Measurements from ENCODE around the gene CIAO3.

CIAO3 gene

GRCh38 chr16:715477-716199 lies 25.2 kb downstream of the CIAO3 start (continued):
- no peak for TF ChIP-seq ZBTB1 (tag by site-specific recombination; IDR thresholded peaks at IDR 0.05)
- TF ChIP-seq, protein P1, sequence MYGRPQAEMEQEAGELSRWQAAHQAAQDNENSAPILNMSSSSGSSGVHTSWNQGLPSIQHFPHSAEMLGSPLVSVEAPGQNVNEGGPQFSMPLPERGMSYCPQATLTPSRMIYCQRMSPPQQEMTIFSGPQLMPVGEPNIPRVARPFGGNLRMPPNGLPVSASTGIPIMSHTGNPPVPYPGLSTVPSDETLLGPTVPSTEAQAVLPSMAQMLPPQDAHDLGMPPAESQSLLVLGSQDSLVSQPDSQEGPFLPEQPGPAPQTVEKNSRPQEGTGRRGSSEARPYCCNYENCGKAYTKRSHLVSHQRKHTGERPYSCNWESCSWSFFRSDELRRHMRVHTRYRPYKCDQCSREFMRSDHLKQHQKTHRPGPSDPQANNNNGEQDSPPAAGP (tag by site-specific recombination; IDR thresholded peaks at IDR 0.05): peak; percentile 58
- TF ChIP-seq ZNF335 (tag by site-specific recombination; conservative IDR thresholded peaks at IDR 0.05): peak; percentile 48
- no peak for TF ChIP-seq SCRT2 (tag by site-specific recombination; IDR thresholded peaks at IDR 0.05)
- TF ChIP-seq ZBTB8A (tag by site-specific recombination; IDR thresholded peaks at IDR 0.05): peak; percentile 64; the same call in 1 of the 2 replicates
- TF ChIP-seq ZNF114 (tag by site-specific recombination; IDR thresholded peaks at IDR 0.05): no peak
- peak; percentile 69; the same call in 1 of the 2 replicates for TF ChIP-seq ZNF561 (tag by site-specific recombination; IDR thresholded peaks at IDR 0.05; ENCODE audit: borderline replicate concordance)
- TF ChIP-seq, protein P2, sequence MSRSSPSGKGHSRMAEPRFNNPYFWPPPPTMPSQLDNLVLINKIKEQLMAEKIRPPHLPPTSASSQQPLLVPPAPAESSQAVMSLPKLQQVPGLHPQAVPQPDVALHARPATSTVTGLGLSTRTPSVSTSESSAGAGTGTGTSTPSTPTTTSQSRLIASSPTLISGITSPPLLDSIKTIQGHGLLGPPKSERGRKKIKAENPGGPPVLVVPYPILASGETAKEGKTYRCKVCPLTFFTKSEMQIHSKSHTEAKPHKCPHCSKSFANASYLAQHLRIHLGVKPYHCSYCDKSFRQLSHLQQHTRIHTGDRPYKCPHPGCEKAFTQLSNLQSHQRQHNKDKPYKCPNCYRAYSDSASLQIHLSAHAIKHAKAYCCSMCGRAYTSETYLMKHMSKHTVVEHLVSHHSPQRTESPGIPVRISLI (tag by site-specific recombination; IDR thresholded peaks at IDR 0.05): no peak
- no peak for TF ChIP-seq REST (tag by site-specific recombination; IDR thresholded peaks at IDR 0.05)
- TF ChIP-seq, protein P3, sequence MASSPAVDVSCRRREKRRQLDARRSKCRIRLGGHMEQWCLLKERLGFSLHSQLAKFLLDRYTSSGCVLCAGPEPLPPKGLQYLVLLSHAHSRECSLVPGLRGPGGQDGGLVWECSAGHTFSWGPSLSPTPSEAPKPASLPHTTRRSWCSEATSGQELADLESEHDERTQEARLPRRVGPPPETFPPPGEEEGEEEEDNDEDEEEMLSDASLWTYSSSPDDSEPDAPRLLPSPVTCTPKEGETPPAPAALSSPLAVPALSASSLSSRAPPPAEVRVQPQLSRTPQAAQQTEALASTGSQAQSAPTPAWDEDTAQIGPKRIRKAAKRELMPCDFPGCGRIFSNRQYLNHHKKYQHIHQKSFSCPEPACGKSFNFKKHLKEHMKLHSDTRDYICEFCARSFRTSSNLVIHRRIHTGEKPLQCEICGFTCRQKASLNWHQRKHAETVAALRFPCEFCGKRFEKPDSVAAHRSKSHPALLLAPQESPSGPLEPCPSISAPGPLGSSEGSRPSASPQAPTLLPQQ (tag by site-specific recombination; IDR thresholded peaks at IDR 0.05): peak; percentile 59; the same call in 1 of the 2 replicates
- no peak for TF ChIP-seq ZNF707 (tag by site-specific recombination; IDR thresholded peaks at IDR 0.05)
- TF ChIP-seq, protein P4, sequence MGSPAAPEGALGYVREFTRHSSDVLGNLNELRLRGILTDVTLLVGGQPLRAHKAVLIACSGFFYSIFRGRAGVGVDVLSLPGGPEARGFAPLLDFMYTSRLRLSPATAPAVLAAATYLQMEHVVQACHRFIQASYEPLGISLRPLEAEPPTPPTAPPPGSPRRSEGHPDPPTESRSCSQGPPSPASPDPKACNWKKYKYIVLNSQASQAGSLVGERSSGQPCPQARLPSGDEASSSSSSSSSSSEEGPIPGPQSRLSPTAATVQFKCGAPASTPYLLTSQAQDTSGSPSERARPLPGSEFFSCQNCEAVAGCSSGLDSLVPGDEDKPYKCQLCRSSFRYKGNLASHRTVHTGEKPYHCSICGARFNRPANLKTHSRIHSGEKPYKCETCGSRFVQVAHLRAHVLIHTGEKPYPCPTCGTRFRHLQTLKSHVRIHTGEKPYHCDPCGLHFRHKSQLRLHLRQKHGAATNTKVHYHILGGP (tag by site-specific recombination; IDR thresholded peaks at IDR 0.05): no peak
- TF ChIP-seq, protein P5, sequence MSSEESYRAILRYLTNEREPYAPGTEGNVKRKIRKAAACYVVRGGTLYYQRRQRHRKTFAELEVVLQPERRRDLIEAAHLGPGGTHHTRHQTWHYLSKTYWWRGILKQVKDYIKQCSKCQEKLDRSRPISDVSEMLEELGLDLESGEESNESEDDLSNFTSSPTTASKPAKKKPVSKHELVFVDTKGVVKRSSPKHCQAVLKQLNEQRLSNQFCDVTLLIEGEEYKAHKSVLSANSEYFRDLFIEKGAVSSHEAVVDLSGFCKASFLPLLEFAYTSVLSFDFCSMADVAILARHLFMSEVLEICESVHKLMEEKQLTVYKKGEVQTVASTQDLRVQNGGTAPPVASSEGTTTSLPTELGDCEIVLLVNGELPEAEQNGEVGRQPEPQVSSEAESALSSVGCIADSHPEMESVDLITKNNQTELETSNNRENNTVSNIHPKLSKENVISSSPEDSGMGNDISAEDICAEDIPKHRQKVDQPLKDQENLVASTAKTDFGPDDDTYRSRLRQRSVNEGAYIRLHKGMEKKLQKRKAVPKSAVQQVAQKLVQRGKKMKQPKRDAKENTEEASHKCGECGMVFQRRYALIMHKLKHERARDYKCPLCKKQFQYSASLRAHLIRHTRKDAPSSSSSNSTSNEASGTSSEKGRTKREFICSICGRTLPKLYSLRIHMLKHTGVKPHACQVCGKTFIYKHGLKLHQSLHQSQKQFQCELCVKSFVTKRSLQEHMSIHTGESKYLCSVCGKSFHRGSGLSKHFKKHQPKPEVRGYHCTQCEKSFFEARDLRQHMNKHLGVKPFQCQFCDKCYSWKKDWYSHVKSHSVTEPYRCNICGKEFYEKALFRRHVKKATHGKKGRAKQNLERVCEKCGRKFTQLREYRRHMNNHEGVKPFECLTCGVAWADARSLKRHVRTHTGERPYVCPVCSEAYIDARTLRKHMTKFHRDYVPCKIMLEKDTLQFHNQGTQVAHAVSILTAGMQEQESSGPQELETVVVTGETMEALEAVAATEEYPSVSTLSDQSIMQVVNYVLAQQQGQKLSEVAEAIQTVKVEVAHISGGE (tag by site-specific recombination; conservative IDR thresholded peaks at IDR 0.05; ENCODE audit: low read depth): no peak
- peak; percentile 65 for TF ChIP-seq ZNF600 (tag by site-specific recombination; IDR thresholded peaks at IDR 0.05)
- TF ChIP-seq, protein P6, sequence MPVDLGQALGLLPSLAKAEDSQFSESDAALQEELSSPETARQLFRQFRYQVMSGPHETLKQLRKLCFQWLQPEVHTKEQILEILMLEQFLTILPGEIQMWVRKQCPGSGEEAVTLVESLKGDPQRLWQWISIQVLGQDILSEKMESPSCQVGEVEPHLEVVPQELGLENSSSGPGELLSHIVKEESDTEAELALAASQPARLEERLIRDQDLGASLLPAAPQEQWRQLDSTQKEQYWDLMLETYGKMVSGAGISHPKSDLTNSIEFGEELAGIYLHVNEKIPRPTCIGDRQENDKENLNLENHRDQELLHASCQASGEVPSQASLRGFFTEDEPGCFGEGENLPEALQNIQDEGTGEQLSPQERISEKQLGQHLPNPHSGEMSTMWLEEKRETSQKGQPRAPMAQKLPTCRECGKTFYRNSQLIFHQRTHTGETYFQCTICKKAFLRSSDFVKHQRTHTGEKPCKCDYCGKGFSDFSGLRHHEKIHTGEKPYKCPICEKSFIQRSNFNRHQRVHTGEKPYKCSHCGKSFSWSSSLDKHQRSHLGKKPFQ (tag by site-specific recombination; IDR thresholded peaks at IDR 0.05): no peak
- TF ChIP-seq ZNF830 (tag by site-specific recombination; IDR thresholded peaks at IDR 0.05; ENCODE audit: low read depth): no peak
- TF ChIP-seq ZNF10 (tag by site-specific recombination; IDR thresholded peaks at IDR 0.05): no peak
- no peak for TF ChIP-seq ZBTB21 (tag by site-specific recombination; IDR thresholded peaks at IDR 0.05)
- TF ChIP-seq ZNF792 (tag by site-specific recombination; IDR thresholded peaks at IDR 0.05): peak; percentile 44; the same call in 1 of the 2 replicates
- TF ChIP-seq, protein P7, sequence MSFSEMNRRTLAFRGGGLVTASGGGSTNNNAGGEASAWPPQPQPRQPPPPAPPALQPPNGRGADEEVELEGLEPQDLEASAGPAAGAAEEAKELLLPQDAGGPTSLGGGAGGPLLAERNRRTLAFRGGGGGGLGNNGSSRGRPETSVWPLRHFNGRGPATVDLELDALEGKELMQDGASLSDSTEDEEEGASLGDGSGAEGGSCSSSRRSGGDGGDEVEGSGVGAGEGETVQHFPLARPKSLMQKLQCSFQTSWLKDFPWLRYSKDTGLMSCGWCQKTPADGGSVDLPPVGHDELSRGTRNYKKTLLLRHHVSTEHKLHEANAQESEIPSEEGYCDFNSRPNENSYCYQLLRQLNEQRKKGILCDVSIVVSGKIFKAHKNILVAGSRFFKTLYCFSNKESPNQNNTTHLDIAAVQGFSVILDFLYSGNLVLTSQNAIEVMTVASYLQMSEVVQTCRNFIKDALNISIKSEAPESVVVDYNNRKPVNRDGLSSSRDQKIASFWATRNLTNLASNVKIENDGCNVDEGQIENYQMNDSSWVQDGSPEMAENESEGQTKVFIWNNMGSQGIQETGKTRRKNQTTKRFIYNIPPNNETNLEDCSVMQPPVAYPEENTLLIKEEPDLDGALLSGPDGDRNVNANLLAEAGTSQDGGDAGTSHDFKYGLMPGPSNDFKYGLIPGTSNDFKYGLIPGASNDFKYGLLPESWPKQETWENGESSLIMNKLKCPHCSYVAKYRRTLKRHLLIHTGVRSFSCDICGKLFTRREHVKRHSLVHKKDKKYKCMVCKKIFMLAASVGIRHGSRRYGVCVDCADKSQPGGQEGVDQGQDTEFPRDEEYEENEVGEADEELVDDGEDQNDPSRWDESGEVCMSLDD (tag by site-specific recombination; IDR thresholded peaks at IDR 0.05): no peak
- no peak for TF ChIP-seq PRDM1 (tag by site-specific recombination; IDR thresholded peaks at IDR 0.05)
- TF ChIP-seq ZNF837 (tag by site-specific recombination; IDR thresholded peaks at IDR 0.05): no peak
- no peak for TF ChIP-seq ZNF133 (tag by site-specific recombination; IDR thresholded peaks at IDR 0.05)
